GM12891 (cell line): Measurements from ENCODE around the gene GFPT2.

Source experiments
- POLR2A ChIP-seq: IDR thresholded peaks from 2 replicates; pipeline ENCODE4 v1.6.1; 2011; ENCODE audit warnings: low read depth, low read length, control low read depth
- POLR2AphosphoS5 ChIP-seq: IDR thresholded peaks from 2 replicates; pipeline ENCODE4 v1.6.1; 2011; ENCODE audit warnings: low read depth, low read length, control low read depth
- TAF1 ChIP-seq: IDR thresholded peaks from 2 replicates; pipeline ENCODE4 v1.6.1; 2011; ENCODE audit warnings: low read depth, low read length, control low read depth

DNA sequence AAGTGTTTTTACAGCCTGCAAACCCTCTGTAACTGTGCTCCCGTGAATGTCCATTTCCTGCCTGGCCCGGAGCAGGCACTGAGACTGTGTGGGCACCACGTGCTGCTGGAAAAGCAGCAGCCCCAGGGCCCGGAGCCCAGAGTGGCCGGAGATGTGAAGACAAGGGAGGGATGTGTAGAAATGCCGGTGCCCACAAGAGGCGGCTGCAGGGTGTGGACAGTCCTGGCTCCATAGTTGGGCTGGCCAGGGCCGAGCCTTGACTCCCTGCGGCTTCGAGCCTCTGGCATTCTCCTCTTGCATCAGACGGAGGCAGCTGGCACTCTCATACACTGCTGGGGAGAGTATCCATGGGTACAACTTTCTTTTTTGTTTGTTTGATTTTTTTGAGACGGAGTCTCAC lies 13.2 kb upstream of the GFPT2 start:
- TF ChIP-seq POLR2AphosphoS5 = no peak
- TF ChIP-seq TAF1 = no peak
- no peak for TF ChIP-seq POLR2A
